HL-60 (cell line): Measurements from ENCODE around the gene RAB44.

Experiments
- DNase-seq, 2 experiments: peaks; one replicate each; pipeline ENCODE4 v3.0.0-alpha.2; 2010 to 2020; ENCODE audit warnings: low read depth in 1 of 2, low spot score in 1 of 2
- H3K27ac ChIP-seq: fragments of 250-450 bp; sonication (Bioruptor Pico); replicated peaks from 2 replicates; pipeline ENCODE4 v1.5.1; 2020; ENCODE audit warnings: mild to moderate bottlenecking, moderate library complexity
- H3K27me3 ChIP-seq: fragments of 250-450 bp; sonication (Bioruptor Pico); 2 replicates; pipeline ENCODE4 v1.5.1; 2021; ENCODE audit warnings: mild to moderate bottlenecking, moderate library complexity; ENCODE audit not compliant: insufficient read depth, poor library complexity, severe bottlenecking
- H3K4me3 ChIP-seq: replicated peaks from 2 replicates; pipeline ENCODE4 v1.5.1; 2011; ENCODE audit warnings: mild to moderate bottlenecking, control low read depth, low read length; ENCODE audit not compliant: insufficient read depth
- CTCF ChIP-seq: IDR thresholded peaks from one replicate; pipeline ENCODE4 v1.5.1; 2011; ENCODE audit warnings: low read length, control low read depth, inconsistent platforms; ENCODE audit not compliant: insufficient read depth
- GABPA ChIP-seq: IDR thresholded peaks from 2 replicates; pipeline ENCODE4 v1.6.1; 2012; ENCODE audit warnings: low read depth
- POLR2AphosphoS5 ChIP-seq: IDR thresholded peaks from 2 replicates; pipeline ENCODE4 v1.6.1; 2012; ENCODE audit warnings: low read depth
- SPI1 ChIP-seq: IDR thresholded peaks from 2 replicates; pipeline ENCODE4 v1.6.1; 2012; ENCODE audit warnings: low read depth, mild to moderate bottlenecking, borderline replicate concordance
- TF ChIP-seq, protein P1 (sequence below): IDR thresholded peaks from 2 replicates; pipeline ENCODE4 v1.6.1; 2012; ENCODE audit warnings: low read depth; ENCODE audit not compliant: insufficient replicate concordance

The RAB44 gene

GRCh38 chr6:36743032-36743431 lies 45.4 kb downstream of the RAB44 start:
- Histone ChIP-seq H3K4me3 (no peak overlapping the region), H3K27me3 (no peaks in the 10 kb centered on the region), H3K27ac (no peak overlapping the region)
- no peak for TF ChIP-seq GABPA
- TF ChIP-seq POLR2AphosphoS5 = no peak
- no peak for TF ChIP-seq CTCF
- TF ChIP-seq SPI1 = no peak
- TF ChIP-seq, protein P1, sequence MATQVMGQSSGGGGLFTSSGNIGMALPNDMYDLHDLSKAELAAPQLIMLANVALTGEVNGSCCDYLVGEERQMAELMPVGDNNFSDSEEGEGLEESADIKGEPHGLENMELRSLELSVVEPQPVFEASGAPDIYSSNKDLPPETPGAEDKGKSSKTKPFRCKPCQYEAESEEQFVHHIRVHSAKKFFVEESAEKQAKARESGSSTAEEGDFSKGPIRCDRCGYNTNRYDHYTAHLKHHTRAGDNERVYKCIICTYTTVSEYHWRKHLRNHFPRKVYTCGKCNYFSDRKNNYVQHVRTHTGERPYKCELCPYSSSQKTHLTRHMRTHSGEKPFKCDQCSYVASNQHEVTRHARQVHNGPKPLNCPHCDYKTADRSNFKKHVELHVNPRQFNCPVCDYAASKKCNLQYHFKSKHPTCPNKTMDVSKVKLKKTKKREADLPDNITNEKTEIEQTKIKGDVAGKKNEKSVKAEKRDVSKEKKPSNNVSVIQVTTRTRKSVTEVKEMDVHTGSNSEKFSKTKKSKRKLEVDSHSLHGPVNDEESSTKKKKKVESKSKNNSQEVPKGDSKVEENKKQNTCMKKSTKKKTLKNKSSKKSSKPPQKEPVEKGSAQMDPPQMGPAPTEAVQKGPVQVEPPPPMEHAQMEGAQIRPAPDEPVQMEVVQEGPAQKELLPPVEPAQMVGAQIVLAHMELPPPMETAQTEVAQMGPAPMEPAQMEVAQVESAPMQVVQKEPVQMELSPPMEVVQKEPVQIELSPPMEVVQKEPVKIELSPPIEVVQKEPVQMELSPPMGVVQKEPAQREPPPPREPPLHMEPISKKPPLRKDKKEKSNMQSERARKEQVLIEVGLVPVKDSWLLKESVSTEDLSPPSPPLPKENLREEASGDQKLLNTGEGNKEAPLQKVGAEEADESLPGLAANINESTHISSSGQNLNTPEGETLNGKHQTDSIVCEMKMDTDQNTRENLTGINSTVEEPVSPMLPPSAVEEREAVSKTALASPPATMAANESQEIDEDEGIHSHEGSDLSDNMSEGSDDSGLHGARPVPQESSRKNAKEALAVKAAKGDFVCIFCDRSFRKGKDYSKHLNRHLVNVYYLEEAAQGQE = no peak
- DNase-seq = no peak

DNA sequence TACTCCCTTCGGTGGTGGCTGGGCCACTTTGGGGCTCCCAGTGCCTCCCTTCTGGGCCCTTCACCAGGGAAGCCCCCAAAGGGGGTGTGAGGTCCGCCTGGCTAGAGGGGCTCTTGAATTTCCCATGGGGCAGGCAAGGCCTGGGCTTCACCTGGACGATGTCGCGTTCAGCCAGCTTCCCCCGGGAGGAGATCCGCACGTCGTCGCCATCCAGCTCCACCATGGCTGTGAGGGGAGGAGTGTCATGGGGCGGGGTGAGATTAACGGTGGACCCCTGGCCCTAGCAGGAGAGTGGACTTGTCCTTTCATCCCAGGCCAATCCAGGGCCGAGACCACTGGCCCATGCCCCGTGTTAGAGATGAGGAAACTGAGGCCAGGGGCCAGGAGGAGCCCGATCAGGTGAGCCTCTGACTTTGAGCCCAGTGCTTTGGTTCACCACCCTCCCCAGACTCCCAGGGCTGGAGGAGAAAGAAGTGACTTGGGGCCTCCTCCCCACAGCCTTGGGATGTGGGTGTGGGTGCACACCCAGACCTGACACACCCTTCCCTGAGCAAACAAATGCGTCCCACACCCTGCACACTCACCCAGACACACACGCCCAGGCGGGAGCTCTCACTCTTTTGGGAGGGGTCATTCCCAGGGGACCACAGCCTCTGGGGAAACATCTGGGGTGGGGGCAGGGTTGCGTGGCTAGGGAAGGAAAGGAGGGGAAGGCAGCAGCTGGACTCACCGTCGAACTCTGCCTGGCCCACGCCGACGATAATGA lies 46.1 kb downstream of the RAB44 start:
- Histone ChIP-seq H3K27ac (no peak overlapping the region), H3K4me3 (no peak overlapping the region), H3K27me3 (no peaks in the 10 kb centered on the region)
- TF ChIP-seq, protein P1 = no peak
- TF ChIP-seq GABPA (no peak), SPI1 (no peak), POLR2AphosphoS5 (no peak), CTCF (no peak)
- no peak for DNase-seq

GRCh38 chr6:36744304-36744673 lies 46.7 kb downstream of the RAB44 start:
- TF ChIP-seq CTCF = no peak
- no peak for TF ChIP-seq GABPA
- TF ChIP-seq, protein P1 = no peak
- TF ChIP-seq POLR2AphosphoS5 = no peak
- TF ChIP-seq SPI1 = no peak
- H3K27me3 ChIP-seq = no peaks in the 10 kb centered on the region
- H3K4me3 ChIP-seq = no peak overlapping the region
- H3K27ac ChIP-seq = no peak overlapping the region
- no peak for DNase-seq
